ENCODE measurements around the gene FRG2C.
"Not testable (repeated sequence)": the region's sequence is repeated elsewhere in the genome, so short reads cannot be mapped to it uniquely, and the experiment has no call there.

The FRG2C gene

DNA sequence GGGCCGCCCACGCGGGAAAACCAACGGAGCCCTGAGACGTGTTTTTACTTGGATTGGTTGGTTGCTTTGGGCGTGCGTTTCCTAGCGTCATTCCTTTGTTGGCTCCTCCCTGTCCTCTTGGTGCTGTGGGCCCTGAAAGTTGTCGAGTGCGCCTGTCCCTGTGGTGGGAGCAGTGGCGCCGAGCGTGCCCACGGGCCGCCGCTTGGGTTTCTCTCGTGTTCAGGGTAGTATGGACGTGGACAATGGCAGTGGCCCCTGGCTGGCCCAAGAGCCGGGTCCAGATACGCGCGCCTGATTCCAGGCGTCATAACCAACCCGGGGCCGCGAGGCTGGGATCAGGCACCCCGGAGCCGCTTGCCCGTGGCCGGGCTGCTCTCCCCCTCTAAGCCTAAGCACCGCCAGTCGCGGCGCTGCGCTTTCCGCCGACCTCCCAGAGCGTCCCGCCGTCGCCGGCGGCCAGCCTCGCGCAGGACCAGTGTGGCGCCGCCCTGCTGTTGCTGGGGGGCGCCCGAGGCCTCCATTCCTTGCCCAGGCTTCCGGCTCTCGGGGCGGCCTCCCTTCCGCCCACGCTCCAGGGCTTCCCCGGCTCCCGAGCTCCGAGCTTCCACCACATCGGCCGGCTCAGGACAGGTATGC is 8.1 kb downstream of the FRG2C start:
- not testable (repeated sequence) for H2BK5ac ChIP-seq (ENCODE audit: low read length); H3K36me3 ChIP-seq (replicated peaks in 1 of 2; ENCODE audit: control insufficient read depth in 2 of 2, insufficient read depth in 2 of 2, low read length in 2 of 2); H3K4ac ChIP-seq (ENCODE audit: low read length); H3K9me3 ChIP-seq (replicated peaks in 1 of 2; ENCODE audit: control insufficient read depth in 2 of 2, insufficient read depth in 1 of 2, low read depth in 1 of 2, low read length in 2 of 2); H3K9ac ChIP-seq (ENCODE audit: low read depth, low read length, poor library complexity); H3K23ac ChIP-seq (ENCODE audit: low read depth, low read length, poor library complexity); H2AK5ac ChIP-seq (ENCODE audit: low read depth, low read length); H4K8ac ChIP-seq (ENCODE audit: low read depth, low read length); H2BK120ac ChIP-seq (ENCODE audit: low read depth, low read length); H4K91ac ChIP-seq (ENCODE audit: low read depth, low read length, poor library complexity); H3K4me1 ChIP-seq (ENCODE audit: control insufficient read depth in 2 of 2, insufficient read depth in 1 of 2, low read depth in 1 of 2, low read length in 2 of 2); H3K14ac ChIP-seq (ENCODE audit: low read length); H2BK12ac ChIP-seq (ENCODE audit: low read length); H2BK15ac ChIP-seq (ENCODE audit: low read length); H3K27ac ChIP-seq (replicated peaks; ENCODE audit: low read length); H3K79me1 ChIP-seq (ENCODE audit: low read depth, low read length)
- Histone ChIP-seq H3K27me3 (ENCODE audit: control insufficient read depth in 3 of 3, insufficient read depth in 3 of 3, low read depth in 1 of 3, low read length in 3 of 3) (peaks cover 19 to 50% (median 49%) of the 10 kb centered on the region in 3 experiments), H3K4me3 (ENCODE audit: low read length in 2 of 2) (peak overlapping the region; percentile 42 to 77), H2AFZ (ENCODE audit: low read length) (peak overlapping the region; percentile 97), H3K4me2 (ENCODE audit: insufficient read depth, low read length, poor library complexity, severe bottlenecking) (peak overlapping the region; percentile 62), H3K18ac (ENCODE audit: low read length) (peak overlapping the region; percentile 80)
- DNase-seq (ENCODE audit: low spot score) = peak; percentile 45
- no CpG with 5 or more reads among the region's 59 CpGs for WGBS, 2 donors (ENCODE audit: extremely low coverage in 2 of 2, insufficient read length in 2 of 2, insufficient replicate concordance in 1 of 2)

DNA sequence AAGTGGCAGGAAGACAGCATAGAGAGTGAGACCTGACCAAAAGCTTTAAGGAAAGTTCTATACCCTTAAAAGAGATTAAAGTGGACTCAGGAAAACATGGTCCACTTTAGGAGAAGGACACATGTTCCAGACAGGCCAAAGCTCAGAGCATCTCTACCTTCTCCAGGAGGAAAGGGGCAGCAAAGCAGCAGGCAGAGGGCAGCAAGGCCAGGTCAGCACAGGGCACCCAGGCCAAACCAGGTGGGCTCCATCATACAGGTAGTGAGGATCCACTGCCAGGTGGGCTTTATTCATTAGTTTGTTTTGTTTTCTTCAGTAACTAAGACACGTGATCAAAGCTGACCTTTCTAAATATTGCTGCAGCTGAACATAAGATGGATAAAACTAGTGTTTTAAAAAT is 19.8 kb downstream of the FRG2C start:
- not testable (repeated sequence) for H2AFZ ChIP-seq (ENCODE audit: low read length); H3K4me2 ChIP-seq (ENCODE audit: insufficient read depth, low read length, poor library complexity, severe bottlenecking); H3K4ac ChIP-seq (ENCODE audit: low read length); H4K91ac ChIP-seq (ENCODE audit: low read depth, low read length, poor library complexity); H2BK5ac ChIP-seq (ENCODE audit: low read length); H2BK15ac ChIP-seq (ENCODE audit: low read length); H3K23ac ChIP-seq (ENCODE audit: low read depth, low read length, poor library complexity); H2BK120ac ChIP-seq (ENCODE audit: low read depth, low read length); H4K8ac ChIP-seq (ENCODE audit: low read depth, low read length); H3K4me1 ChIP-seq (ENCODE audit: control insufficient read depth in 2 of 2, insufficient read depth in 1 of 2, low read depth in 1 of 2, low read length in 2 of 2); H2BK12ac ChIP-seq (ENCODE audit: low read length); H3K36me3 ChIP-seq (replicated peaks in 1 of 2; ENCODE audit: control insufficient read depth in 2 of 2, insufficient read depth in 2 of 2, low read length in 2 of 2); H3K27me3 ChIP-seq (ENCODE audit: control insufficient read depth in 3 of 3, insufficient read depth in 3 of 3, low read depth in 1 of 3, low read length in 3 of 3); H2AK5ac ChIP-seq (ENCODE audit: low read depth, low read length); H3K14ac ChIP-seq (ENCODE audit: low read length); H3K27ac ChIP-seq (replicated peaks; ENCODE audit: low read length); H3K18ac ChIP-seq (ENCODE audit: low read length); H3K79me1 ChIP-seq (ENCODE audit: low read depth, low read length); DNase-seq (ENCODE audit: low spot score); H3K9me3 ChIP-seq (replicated peaks in 1 of 2; ENCODE audit: control insufficient read depth in 2 of 2, insufficient read depth in 1 of 2, low read depth in 1 of 2, low read length in 2 of 2); H3K4me3 ChIP-seq (ENCODE audit: low read length in 2 of 2); H3K9ac ChIP-seq (ENCODE audit: low read depth, low read length, poor library complexity)
- WGBS, 2 donors (ENCODE audit: extremely low coverage in 2 of 2, insufficient read length in 2 of 2, insufficient replicate concordance in 1 of 2) = no CpG with 5 or more reads among the region's 1 CpG

DNA sequence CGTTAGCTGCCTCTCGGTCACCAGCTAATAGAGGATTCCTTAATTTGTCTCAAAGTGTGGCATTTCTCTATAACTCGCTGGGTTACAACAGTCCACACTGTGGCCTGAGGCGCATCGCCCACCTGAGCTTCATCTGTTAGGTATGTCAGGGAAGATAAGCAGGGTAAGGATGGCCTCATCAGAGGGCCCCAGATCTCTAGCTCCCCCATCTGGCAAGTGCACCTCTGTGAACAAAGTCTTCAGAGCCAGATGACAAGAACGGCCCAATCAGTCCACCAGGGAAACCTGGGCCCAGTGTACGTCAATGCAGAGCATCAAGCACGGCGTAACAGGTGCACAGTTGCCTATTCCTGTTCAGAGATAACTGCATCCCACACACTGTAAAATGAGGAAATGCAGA is 23.2 kb downstream of the FRG2C start:
- Histone ChIP-seq H3K36me3 (replicated peaks in 1 of 2; ENCODE audit: control insufficient read depth in 2 of 2, insufficient read depth in 2 of 2, low read length in 2 of 2) (no peaks in the 10 kb centered on the region), H3K18ac (ENCODE audit: low read length) (no peak overlapping the region), H3K4ac (ENCODE audit: low read length) (no peak overlapping the region), H2BK5ac (ENCODE audit: low read length) (no peak overlapping the region), H2AK5ac (ENCODE audit: low read depth, low read length) (no peak overlapping the region), H3K4me2 (ENCODE audit: insufficient read depth, low read length, poor library complexity, severe bottlenecking) (no peak overlapping the region), H3K9ac (ENCODE audit: low read depth, low read length, poor library complexity) (no peak overlapping the region), H4K91ac (ENCODE audit: low read depth, low read length, poor library complexity) (no peak overlapping the region), H3K4me3 (ENCODE audit: low read length in 2 of 2) (no peak overlapping the region), H4K8ac (ENCODE audit: low read depth, low read length) (no peak overlapping the region), H2AFZ (ENCODE audit: low read length) (no peak overlapping the region), H3K9me3 (replicated peaks in 1 of 2; ENCODE audit: control insufficient read depth in 2 of 2, insufficient read depth in 1 of 2, low read depth in 1 of 2, low read length in 2 of 2) (no peaks in the 10 kb centered on the region), H2BK15ac (ENCODE audit: low read length) (no peak overlapping the region), H3K14ac (ENCODE audit: low read length) (no peak overlapping the region), H2BK12ac (ENCODE audit: low read length) (no peak overlapping the region), H3K23ac (ENCODE audit: low read depth, low read length, poor library complexity) (no peak overlapping the region), H3K79me1 (ENCODE audit: low read depth, low read length) (peaks cover 1% of the 10 kb centered on the region), H3K4me1 (ENCODE audit: control insufficient read depth in 2 of 2, insufficient read depth in 1 of 2, low read depth in 1 of 2, low read length in 2 of 2) (no peaks in the 10 kb centered on the region), H3K27me3 (ENCODE audit: control insufficient read depth in 3 of 3, insufficient read depth in 3 of 3, low read depth in 1 of 3, low read length in 3 of 3) (no peaks in the 10 kb centered on the region), H2BK120ac (ENCODE audit: low read depth, low read length) (no peak overlapping the region), H3K27ac (replicated peaks; ENCODE audit: low read length) (no peak overlapping the region)
- no CpG with 5 or more reads among the region's 9 CpGs for WGBS, 2 donors (ENCODE audit: extremely low coverage in 2 of 2, insufficient read length in 2 of 2, insufficient replicate concordance in 1 of 2)
- no peak for DNase-seq (ENCODE audit: low spot score)

DNA sequence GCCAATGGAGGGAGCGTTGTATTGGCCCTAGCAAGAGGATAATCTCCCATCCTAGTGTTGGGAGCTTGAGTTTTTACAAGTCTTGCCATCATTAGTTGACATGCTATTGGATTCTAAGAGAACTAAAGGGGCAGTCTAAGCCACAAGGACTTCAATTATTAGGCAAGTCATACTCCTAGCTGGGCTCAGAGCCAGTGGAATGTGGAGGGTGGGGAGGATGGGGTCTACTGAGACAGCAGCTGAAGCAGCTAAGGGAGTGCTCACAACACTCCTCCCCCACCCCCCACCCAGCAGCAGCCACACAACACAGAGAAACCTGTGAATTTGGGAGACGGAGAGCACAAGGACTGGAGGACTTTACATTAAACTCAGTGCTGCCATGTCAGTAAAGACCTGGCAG is 27.9 kb downstream of the FRG2C start:
- Histone ChIP-seq H3K4me1 (ENCODE audit: control insufficient read depth in 2 of 2, insufficient read depth in 1 of 2, low read depth in 1 of 2, low read length in 2 of 2) (no peaks in the 10 kb centered on the region), H2AK5ac (ENCODE audit: low read depth, low read length) (no peak overlapping the region), H2BK15ac (ENCODE audit: low read length) (no peak overlapping the region), H2BK12ac (ENCODE audit: low read length) (no peak overlapping the region), H3K4me3 (ENCODE audit: low read length in 2 of 2) (no peak overlapping the region), H3K9ac (ENCODE audit: low read depth, low read length, poor library complexity) (no peak overlapping the region), H4K91ac (ENCODE audit: low read depth, low read length, poor library complexity) (no peak overlapping the region), H3K14ac (ENCODE audit: low read length) (no peak overlapping the region), H3K79me1 (ENCODE audit: low read depth, low read length) (peaks cover 1% of the 10 kb centered on the region), H2BK120ac (ENCODE audit: low read depth, low read length) (no peak overlapping the region), H3K9me3 (replicated peaks in 1 of 2; ENCODE audit: control insufficient read depth in 2 of 2, insufficient read depth in 1 of 2, low read depth in 1 of 2, low read length in 2 of 2) (no peaks in the 10 kb centered on the region), H3K18ac (ENCODE audit: low read length) (no peak overlapping the region), H4K8ac (ENCODE audit: low read depth, low read length) (no peak overlapping the region), H2AFZ (ENCODE audit: low read length) (no peak overlapping the region), H3K4me2 (ENCODE audit: insufficient read depth, low read length, poor library complexity, severe bottlenecking) (no peak overlapping the region), H3K4ac (ENCODE audit: low read length) (no peak overlapping the region), H3K36me3 (replicated peaks in 1 of 2; ENCODE audit: control insufficient read depth in 2 of 2, insufficient read depth in 2 of 2, low read length in 2 of 2) (no peaks in the 10 kb centered on the region), H3K27me3 (ENCODE audit: control insufficient read depth in 3 of 3, insufficient read depth in 3 of 3, low read depth in 1 of 3, low read length in 3 of 3) (no peaks in the 10 kb centered on the region), H3K23ac (ENCODE audit: low read depth, low read length, poor library complexity) (no peak overlapping the region), H2BK5ac (ENCODE audit: low read length) (no peak overlapping the region), H3K27ac (replicated peaks; ENCODE audit: low read length) (no peak overlapping the region)
- WGBS, 2 donors (ENCODE audit: extremely low coverage in 2 of 2, insufficient read length in 2 of 2, insufficient replicate concordance in 1 of 2) = no CpG with 5 or more reads among the region's 2 CpGs
- DNase-seq (ENCODE audit: low spot score) = no peak

All from neuronal stem cell (in vitro differentiated cells).